SJSA1 (cell line): Measurements from ENCODE around the gene ARMC9. TPM values are rescaled to one million over a fixed set of nuclear protein-coding genes. Genes with fewer than 3 reads are reported as not detected.
A peak's percentile ranks its signal among the peaks of the same experiment; 100 is the strongest.

Source experiments
- DNase-seq, 2 experiments: peaks; one replicate each; pipeline ENCODE4 v3.0.0-alpha.2; 2015 to 2020; ENCODE audit warnings: low spot score in 2 of 2, low read depth in 1 of 2
- H3K27ac ChIP-seq: fragments of 250-450 bp; sonication (Bioruptor Pico); 2 replicates; pipeline ENCODE4 v1.5.1; 2020; ENCODE audit warnings: mild to moderate bottlenecking, moderate library complexity
- H3K27me3 ChIP-seq: fragments of 250-450 bp; sonication (Bioruptor Pico); replicated peaks from 2 replicates; pipeline ENCODE4 v1.5.1; 2020; ENCODE audit warnings: mild to moderate bottlenecking, moderate library complexity
- H3K36me3 ChIP-seq: fragments of 250-450 bp; sonication (Bioruptor Pico); 2 replicates; pipeline ENCODE4 v1.5.1; 2020; ENCODE audit warnings: mild to moderate bottlenecking
- H3K4me1 ChIP-seq: fragments of 250-450 bp; sonication (Bioruptor Pico); replicated peaks from 2 replicates; pipeline ENCODE4 v1.6.1; 2021; ENCODE audit warnings: mild to moderate bottlenecking
- H3K4me3 ChIP-seq: fragments of 250-450 bp; sonication (Bioruptor Pico); 2 replicates; pipeline ENCODE4 v1.5.1; 2020; ENCODE audit warnings: mild to moderate bottlenecking
- H3K9me3 ChIP-seq: fragments of 250-450 bp; sonication (Bioruptor Pico); replicated peaks from 2 replicates; pipeline ENCODE4 v1.5.1; 2020; ENCODE audit warnings: mild to moderate bottlenecking
- total RNA-seq: library from RNA; depleted of rRNA; stranded (reverse); fragments of >200 nt; shearing (Covaris generic); gene quantifications from 2 replicates; pipeline ENCODE4 v1.2.3, GENCODE V29; 2014

Gene ARMC9
- total RNA-seq, 1 experiment from 2014 or later: 19.1 TPM

GRCh38 chr2:231361701-231362554 lies 163.5 kb downstream of the ARMC9 start:
- DNase-seq: no peak
- H3K27ac ChIP-seq: no peak overlapping the region
- H3K27me3 ChIP-seq: no peaks in the 10 kb centered on the region
- peaks cover 3% of the 10 kb centered on the region; the same call in 1 of the 2 replicates for H3K36me3 ChIP-seq
- no peaks in the 10 kb centered on the region for H3K9me3 ChIP-seq
- peaks cover 33% of the 10 kb centered on the region for H3K4me1 ChIP-seq
- H3K4me3 ChIP-seq: no peak overlapping the region

- H3K4me1 ChIP-seq: peaks cover 33% of the 10 kb centered on the region
Observed at GRCh38 chr2:231362555-231363184, 164.2 kb downstream of the ARMC9 start.

GRCh38 chr2:231364061-231364460 lies 165.6 kb downstream of the ARMC9 start:
- no peaks in the 10 kb centered on the region for H3K27me3 ChIP-seq
- no peaks in the 10 kb centered on the region for H3K9me3 ChIP-seq
- peaks cover 3% of the 10 kb centered on the region; the same call in 1 of the 2 replicates for H3K36me3 ChIP-seq
- DNase-seq: no peak
- H3K4me1 ChIP-seq: peaks cover 33% of the 10 kb centered on the region
- no peak overlapping the region for H3K4me3 ChIP-seq
- H3K27ac ChIP-seq: no peak overlapping the region

More at GRCh38 chr2:231362555-231363184, 164.2 kb downstream of the ARMC9 start:
- Histone ChIP-seq H3K27ac (no peak overlapping the region), H3K9me3 (no peaks in the 10 kb centered on the region), H3K27me3 (no peaks in the 10 kb centered on the region), H3K36me3 (peaks cover 3% of the 10 kb centered on the region; the same call in 1 of the 2 replicates), H3K4me3 (no peak overlapping the region)
- DNase-seq: no peak

- H3K36me3 ChIP-seq: peaks cover 3% of the 10 kb centered on the region; the same call in 1 of the 2 replicates
- peaks cover 26% of the 10 kb centered on the region for H3K4me1 ChIP-seq
- H3K27ac ChIP-seq: peak overlapping the region; percentile 59
- DNase-seq: peak; percentile 75 to 77
- no peaks in the 10 kb centered on the region for H3K27me3 ChIP-seq
- no peak overlapping the region for H3K4me3 ChIP-seq
- no peaks in the 10 kb centered on the region for H3K9me3 ChIP-seq
Observed at GRCh38 chr2:231364961-231365810, 166.8 kb downstream of the ARMC9 start.

GRCh38 chr2:231367178-231367577 lies 168.7 kb downstream of the ARMC9 start:
- H3K27me3 ChIP-seq: no peaks in the 10 kb centered on the region
- no peak overlapping the region for H3K27ac ChIP-seq
- DNase-seq: no peak
- H3K9me3 ChIP-seq: no peaks in the 10 kb centered on the region
- H3K4me1 ChIP-seq: peaks cover 17% of the 10 kb centered on the region
- no peak overlapping the region for H3K4me3 ChIP-seq
- H3K36me3 ChIP-seq: no peaks in the 10 kb centered on the region

- Histone ChIP-seq H3K4me3 (no peak overlapping the region), H3K27ac (no peak overlapping the region), H3K36me3 (no peaks in the 10 kb centered on the region), H3K4me1 (peaks cover 12% of the 10 kb centered on the region), H3K27me3 (no peaks in the 10 kb centered on the region), H3K9me3 (no peaks in the 10 kb centered on the region)
- DNase-seq: no peak
Observed at GRCh38 chr2:231369580-231370428, 171.4 kb downstream of the ARMC9 start.

GRCh38 chr2:231370429-231370748 lies 172.0 kb downstream of the ARMC9 start:
- H3K27ac ChIP-seq: no peak overlapping the region
- H3K27me3 ChIP-seq: no peaks in the 10 kb centered on the region
- no peaks in the 10 kb centered on the region for H3K36me3 ChIP-seq
- no peak overlapping the region for H3K4me3 ChIP-seq
- no peaks in the 10 kb centered on the region for H3K9me3 ChIP-seq
- H3K4me1 ChIP-seq: peaks cover 7% of the 10 kb centered on the region
- DNase-seq: no peak

GRCh38 chr2:231370749-231371429 lies 172.5 kb downstream of the ARMC9 start:
- H3K9me3 ChIP-seq: no peaks in the 10 kb centered on the region
- H3K4me3 ChIP-seq: no peak overlapping the region
- H3K27ac ChIP-seq: no peak overlapping the region
- H3K27me3 ChIP-seq: no peaks in the 10 kb centered on the region
- no peak for DNase-seq
- H3K4me1 ChIP-seq: peaks cover 2% of the 10 kb centered on the region
- H3K36me3 ChIP-seq: no peaks in the 10 kb centered on the region

- Histone ChIP-seq H3K27ac (no peak overlapping the region), H3K27me3 (no peaks in the 10 kb centered on the region), H3K9me3 (no peaks in the 10 kb centered on the region), H3K36me3 (no peaks in the 10 kb centered on the region), H3K4me1 (no peaks in the 10 kb centered on the region), H3K4me3 (no peak overlapping the region)
- no peak for DNase-seq
Observed at GRCh38 chr2:231371430-231372054, 173.1 kb downstream of the ARMC9 start.

- Histone ChIP-seq H3K9me3 (no peaks in the 10 kb centered on the region), H3K4me1 (no peaks in the 10 kb centered on the region), H3K36me3 (no peaks in the 10 kb centered on the region), H3K27me3 (no peaks in the 10 kb centered on the region), H3K27ac (no peak overlapping the region), H3K4me3 (no peak overlapping the region)
- DNase-seq: no peak
Observed at GRCh38 chr2:231372326-231372725, 173.9 kb downstream of the ARMC9 start.

- no peak overlapping the region for H3K4me3 ChIP-seq
- H3K4me1 ChIP-seq: no peaks in the 10 kb centered on the region
- no peaks in the 10 kb centered on the region for H3K36me3 ChIP-seq
- DNase-seq: no peak
- H3K9me3 ChIP-seq: no peaks in the 10 kb centered on the region
- H3K27me3 ChIP-seq: no peaks in the 10 kb centered on the region
- H3K27ac ChIP-seq: no peak overlapping the region
Observed at GRCh38 chr2:231373184-231373583, 174.8 kb downstream of the ARMC9 start.

- Histone ChIP-seq H3K27ac (no peak overlapping the region), H3K36me3 (no peaks in the 10 kb centered on the region), H3K27me3 (no peaks in the 10 kb centered on the region), H3K4me3 (no peak overlapping the region), H3K4me1 (no peaks in the 10 kb centered on the region), H3K9me3 (no peaks in the 10 kb centered on the region)
- DNase-seq: no peak
Observed at GRCh38 chr2:231373786-231374349, 175.4 kb downstream of the ARMC9 start.
